Measurements from ENCODE around the gene UBE2H.
"Not testable (repeated sequence)": the region's sequence is repeated elsewhere in the genome, so short reads cannot be mapped to it uniquely, and the experiment has no call there.

UBE2H gene

GRCh38 chr7:129843365-129843898, 109.3 kb downstream of the UBE2H start:
- TF ChIP-seq CTCF (IDR thresholded peaks at IDR 0.05; ENCODE audit: extremely low read depth, missing control alignments): no peak
- no peak for DNase-seq (ENCODE audit: low spot score)

- TF ChIP-seq CTCF (IDR thresholded peaks at IDR 0.05; ENCODE audit: extremely low read depth, missing control alignments): no peak
- no peak for DNase-seq (ENCODE audit: low spot score)
Observed at GRCh38 chr7:129841465-129841864, 111.3 kb downstream of the UBE2H start.

DNA sequence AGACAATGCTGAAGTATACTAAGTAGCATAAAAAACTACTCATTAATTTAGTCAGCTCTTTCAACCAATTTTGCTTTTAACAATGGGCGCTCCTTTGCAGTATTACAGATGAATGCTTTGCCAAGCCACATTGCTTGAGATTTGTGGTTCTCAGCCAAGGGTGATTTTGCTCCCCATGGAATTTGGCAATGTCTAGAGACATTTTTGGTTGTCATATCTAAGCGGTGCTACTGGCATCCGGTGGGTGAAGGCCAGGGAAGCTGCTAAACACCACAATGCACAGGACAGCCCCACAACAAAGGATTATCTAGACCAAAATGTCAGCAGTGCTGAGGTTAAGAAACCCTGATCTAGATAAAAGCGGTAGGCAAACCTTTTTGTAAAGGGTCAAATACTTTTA, 112.0 kb downstream of the UBE2H start:
- TF ChIP-seq CTCF (IDR thresholded peaks at IDR 0.05; ENCODE audit: extremely low read depth, missing control alignments): no peak
- DNase-seq (ENCODE audit: low spot score): no peak

DNA sequence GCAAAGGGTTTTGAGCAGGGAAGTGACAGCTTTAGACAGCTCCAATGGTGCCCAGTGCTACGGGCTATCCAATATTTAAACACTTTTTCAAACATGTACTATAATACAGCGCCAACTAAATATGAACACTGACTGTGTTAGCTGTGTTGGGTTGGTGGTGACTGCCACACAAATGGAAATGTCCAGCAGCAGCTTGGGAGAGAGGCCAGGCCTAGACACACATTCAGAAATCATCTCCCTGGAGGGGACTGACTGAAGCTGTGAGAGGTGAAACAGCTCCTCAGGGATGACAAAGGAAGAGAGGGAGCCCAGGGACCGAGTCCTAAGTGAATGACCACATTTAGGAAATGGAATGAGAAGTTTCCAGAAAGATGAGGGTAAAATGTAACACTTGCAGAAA, 115.8 kb downstream of the UBE2H start:
- TF ChIP-seq CTCF (IDR thresholded peaks at IDR 0.05; ENCODE audit: extremely low read depth, missing control alignments): no peak
- no peak for DNase-seq (ENCODE audit: low spot score)

GRCh38 chr7:129835569-129835968, 117.2 kb downstream of the UBE2H start:
- no peak for TF ChIP-seq CTCF (IDR thresholded peaks at IDR 0.05; ENCODE audit: extremely low read depth, missing control alignments)

DNA sequence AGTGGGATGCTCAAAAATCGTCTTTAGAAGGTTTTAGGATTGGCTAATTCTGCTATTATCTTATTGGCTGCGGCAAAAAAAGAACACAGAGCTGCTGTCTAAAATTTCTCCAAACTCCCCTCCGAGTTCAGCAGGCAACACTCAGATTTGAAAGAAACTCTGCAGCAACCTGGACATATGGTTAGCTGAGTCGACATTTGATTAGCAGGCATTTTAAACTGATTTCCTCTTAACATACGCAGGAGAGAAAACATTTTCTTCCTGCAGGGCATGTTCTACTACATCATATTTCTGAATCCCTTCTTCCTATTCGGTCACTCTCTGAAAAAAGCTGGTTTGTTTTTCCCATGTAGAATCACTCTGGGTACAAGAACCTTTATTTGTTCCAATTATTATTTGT, 119.4 kb downstream of the UBE2H start:
- DNase-seq (ENCODE audit: low spot score): not testable (repeated sequence)

More at GRCh38 chr7:129835569-129835968, 117.2 kb downstream of the UBE2H start:
- DNase-seq (ENCODE audit: low spot score): no peak

DNA sequence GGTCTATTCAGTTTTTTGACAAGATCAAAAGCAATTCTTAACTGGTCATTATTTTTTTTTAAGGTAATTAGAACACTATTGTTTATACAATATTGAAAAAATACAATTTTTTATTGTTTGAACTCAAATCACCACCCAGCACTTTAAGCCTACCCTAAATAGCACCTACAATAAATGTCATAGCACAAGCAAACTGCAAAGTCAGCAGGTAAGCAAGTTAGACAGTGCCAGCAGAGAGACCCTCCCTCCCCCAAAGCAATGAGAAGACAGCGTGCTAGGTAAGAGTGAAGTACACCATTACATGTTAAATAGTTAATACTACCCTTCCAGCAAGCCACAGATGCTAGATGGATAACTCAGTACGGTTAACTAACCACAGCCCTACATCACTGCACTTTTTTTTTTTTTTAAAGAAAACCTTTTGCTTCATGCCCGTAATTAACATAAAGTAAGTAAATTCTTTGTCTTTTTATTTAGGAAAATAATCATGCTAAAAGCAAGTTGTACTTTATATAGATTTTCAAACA, 120.0 kb downstream of the UBE2H start:
- no peak for TF ChIP-seq CTCF (IDR thresholded peaks at IDR 0.05; ENCODE audit: extremely low read depth, missing control alignments)
- no peak for DNase-seq (ENCODE audit: low spot score)

- DNase-seq (ENCODE audit: low spot score): no peak
- no peak for TF ChIP-seq CTCF (IDR thresholded peaks at IDR 0.05; ENCODE audit: extremely low read depth, missing control alignments)
Observed at GRCh38 chr7:129832282-129832681, 120.5 kb downstream of the UBE2H start.

All from GM20000 (cell line).